ENCODE measurements around the gene TBC1D22A. TPM values are rescaled to one million over a fixed set of nuclear protein-coding genes. Genes with fewer than 3 reads are reported as not detected.

The TBC1D22A gene
- total RNA-seq, 1 experiment from 2014 or later, result 20.9 TPM

- peaks cover 9% of the 10 kb centered on the region for H3K79me2 ChIP-seq (ENCODE audit: insufficient read depth, low read length)
- peaks cover 0 to 3% of the 10 kb centered on the region in 2 experiments; a peak in 2 of 4 replicates for H3K36me3 ChIP-seq (ENCODE audit: control insufficient read depth in 1 of 2, insufficient read depth in 2 of 2, low read length in 2 of 2)
- DNase-seq (ENCODE audit: low read depth, low spot score), result no peak
- peaks cover 8% of the 10 kb centered on the region in 2 experiments; a peak in 2 of 4 replicates for H3K9me3 ChIP-seq (ENCODE audit: control insufficient read depth in 1 of 2, insufficient read depth in 1 of 2, low read depth in 1 of 2, low read length in 2 of 2)
- H3K4me3 ChIP-seq (replicated peaks in 1 of 2; ENCODE audit: low read depth in 1 of 2, low read length in 2 of 2), result no peak overlapping the region
- H3K9ac ChIP-seq (ENCODE audit: low read length), result no peak overlapping the region
- ATAC-seq, result no peak
- peaks cover 19 to 27% of the 10 kb centered on the region in 2 experiments for H3K4me1 ChIP-seq (ENCODE audit: control insufficient read depth in 1 of 2, insufficient read depth in 2 of 2, low read length in 2 of 2)
- no peak overlapping the region for H2AFZ ChIP-seq (ENCODE audit: low read depth, low read length, poor library complexity, severe bottlenecking)
- no peak overlapping the region; the same call in 1 of the 2 replicates for H3K27ac ChIP-seq (ENCODE audit: low read depth, low read length)
- intact Hi-C loops (cut with micrococcal nuclease), result no loop called here
- H3K9me2 ChIP-seq (ENCODE audit: insufficient read depth), result no peaks in the 10 kb centered on the region
- no peaks in the 10 kb centered on the region for H3K27me3 ChIP-seq (ENCODE audit: insufficient read depth, low read length)
- no peak for TF ChIP-seq POLR2A (IDR thresholded peaks at IDR 0.05; ENCODE audit: borderline replicate concordance, extremely low read depth, insufficient read depth, insufficient read length)
- no peak for TF ChIP-seq JUND (IDR thresholded peaks at IDR 0.05)
- no peak for TF ChIP-seq CBX3 (IDR thresholded peaks at IDR 0.05; ENCODE audit: low read depth)
- TF ChIP-seq POLR2AphosphoS5 (IDR thresholded peaks at IDR 0.05; ENCODE audit: low read depth, low read length), result no peak
- TF ChIP-seq CTCF (IDR thresholded peaks at IDR 0.05 in 2 of 3, conservative IDR thresholded peaks at IDR 0.05 in 1 of 3; ENCODE audit: borderline replicate concordance in 1 of 3, insufficient read depth in 1 of 3, low read depth in 2 of 3, low read length in 2 of 3), result no peak
- TF ChIP-seq TCF7L2 (IDR thresholded peaks at IDR 0.05; ENCODE audit: borderline replicate concordance, extremely low read depth, insufficient read depth, insufficient read length), result no peak
- no peak for TF ChIP-seq ELF1 (IDR thresholded peaks at IDR 0.05; ENCODE audit: borderline replicate concordance, low read depth)
- TF ChIP-seq RAD21 (IDR thresholded peaks at IDR 0.05; ENCODE audit: low read depth), result no peak
- peak overlapping the region; percentile 15 for H3K4me2 ChIP-seq (ENCODE audit: low read length)
- no peaks in the 10 kb centered on the region for H4K20me1 ChIP-seq (ENCODE audit: insufficient read depth)
- BruUV-seq (replicated peaks), result no TSS peak
- ChIA-PET RAD21 (ENCODE audit: low non-redundant PET in 1 of 2, low total read pairs in 2 of 2, uncharacterized antibody in 2 of 2, unreplicated experiment in 2 of 2) (no interaction called here), CTCF (no interaction called here), POLR2A (no interaction called here)
Observed at GRCh38 chr22:46829941-46830715, 67.7 kb downstream of the TBC1D22A start.
